Erythroblast (primary cell): ENCODE results near the gene DALRD3.

Experiments
- GATA1 ChIP-seq: IDR thresholded peaks from 2 replicates; pipeline ENCODE4 v1.6.1; 2011; ENCODE audit warnings: low read depth, mild to moderate bottlenecking, control low read depth, low read length, moderate library complexity
- POLR2A ChIP-seq: IDR thresholded peaks from 2 replicates; pipeline ENCODE4 v1.6.1; 2011; ENCODE audit warnings: mild to moderate bottlenecking, low read length

DNA sequence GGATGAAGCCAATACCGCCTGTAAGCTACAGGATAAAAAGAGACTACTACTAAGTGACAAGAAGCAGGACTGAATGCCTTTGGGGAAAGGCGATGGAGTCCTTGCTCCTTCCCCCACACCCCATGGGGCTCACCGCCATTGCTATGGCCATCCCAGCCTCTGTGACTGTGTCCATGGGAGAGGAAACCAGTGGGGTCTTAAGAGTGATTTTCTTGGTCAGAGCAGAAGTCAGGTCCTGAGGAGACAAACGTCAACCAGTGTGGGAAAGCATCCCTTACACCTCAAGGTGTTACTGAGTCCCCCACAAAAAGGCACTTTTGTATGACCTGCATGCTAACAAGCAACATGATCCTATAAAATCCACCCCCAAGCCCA lies 9.9 kb upstream of the DALRD3 start:
- TF ChIP-seq POLR2A (no peak), GATA1 (no peak)
